HCT116 (cell line): ENCODE measurements around the gene ZNF14. TPM values are rescaled to one million over a fixed set of nuclear protein-coding genes. Genes with fewer than 3 reads are reported as not detected.

Source experiments
- ATAC-seq: fragments of 200-7000 bp; cut with Tn5 transposase; 2 replicates; pipeline ENCODE4 v1.9.1; 2020; ENCODE audit warnings: mild to moderate bottlenecking, moderate library complexity
- BruUV-seq: library from RNA; stranded (reverse); fragments of 400-500 nt; replicated peaks from 2 replicates; lab custom pipeline; 2021; lab: Mats Ljungman, UMichigan
- CTCF ChIA-PET: fragments of 300-600 bp; sonication (Branson Sonifier 250); formaldehyde crosslinking; loops from one replicate; lab custom pipeline; 2021; ENCODE audit warnings: antibody characterized with exemption; lab: Charles Lee
- POLR2A ChIA-PET: fragments of 300-600, 350-600 bp; sonication (Branson Sonifier 250); formaldehyde crosslinking; loops from one replicate; lab custom pipeline; 2021; ENCODE audit warnings: antibody characterized with exemption; lab: Charles Lee
- RAD21 ChIA-PET, 2 experiments: fragments of 300-600 bp; sonication (Branson Sonifier 250); formaldehyde crosslinking; loops; one replicate each; lab custom pipeline; 2023; ENCODE audit warnings: low total read pairs in 2 of 2; ENCODE audit not compliant: uncharacterized antibody in 2 of 2, unreplicated experiment in 2 of 2, low non-redundant PET in 1 of 2; lab: Charles Lee
- DNase-seq: peaks from one replicate; pipeline ENCODE4 v3.0.0-alpha.2; 2010; ENCODE audit warnings: low read depth, low spot score
- H2AFZ ChIP-seq: fragments of 200-600 bp; shearing (Covaris generic), sonication (generic); 2 replicates; pipeline ENCODE4 v1.6.1; 2017; ENCODE audit warnings: low read depth, mixed run types, mixed read lengths, antibody characterized with exemption, low read length; ENCODE audit not compliant: poor library complexity, severe bottlenecking
- H3K27ac ChIP-seq: 2 replicates; pipeline ENCODE4 v1.5.1; 2012; ENCODE audit warnings: low read depth, low read length
- H3K27me3 ChIP-seq: fragments of 200-600 bp; sonication (generic); 2 replicates; pipeline ENCODE4 v1.6.1; 2016; ENCODE audit warnings: mixed run types, low read length, mixed read lengths; ENCODE audit not compliant: insufficient read depth
- H3K36me3 ChIP-seq, 2 experiments: fragments of 200-500 bp in 1 of 2; fragments of 200-600 bp in 1 of 2; sonication (Bioruptor generic) in 1 of 2; sonication (generic) in 1 of 2; 2 replicates each; pipeline versions ENCODE4 v1.5.1 to v1.6.1; 2014 to 2016; ENCODE audit warnings: low read length in 2 of 2, inconsistent platforms in 1 of 2, mixed read lengths in 1 of 2, mixed run types in 1 of 2; ENCODE audit not compliant: insufficient read depth in 2 of 2, control insufficient read depth in 1 of 2
- H3K4me1 ChIP-seq, 2 experiments: fragments of 200-600 bp in 1 of 2; sonication (generic) in 1 of 2; 2 replicates each; pipeline versions ENCODE4 v1.5.1 to v1.6.1; 2012 to 2017; ENCODE audit warnings: low read length in 2 of 2, inconsistent platforms in 1 of 2, mild to moderate bottlenecking in 1 of 2, mixed read lengths in 1 of 2, mixed run types in 1 of 2, moderate library complexity in 1 of 2; ENCODE audit not compliant: insufficient read depth in 2 of 2, control insufficient read depth in 1 of 2
- H3K4me2 ChIP-seq: fragments of 200-600 bp; sonication (generic); 2 replicates; pipeline ENCODE4 v1.6.1; 2017; ENCODE audit warnings: mixed run types, low read length, mixed read lengths
- H3K4me3 ChIP-seq, 2 experiments: fragments of 200-600 bp in 1 of 2; sonication (generic) in 1 of 2; replicated peaks in 1 of 2; 2 replicates each; pipeline ENCODE4 v1.5.1; 2011 to 2016; ENCODE audit warnings: low read length in 2 of 2, control low read depth in 1 of 2, low read depth in 1 of 2, mild to moderate bottlenecking in 1 of 2, mixed read lengths in 1 of 2, mixed run types in 1 of 2
- H3K79me2 ChIP-seq: fragments of 200-600 bp; sonication (generic); 2 replicates; pipeline ENCODE4 v1.6.1; 2017; ENCODE audit warnings: mild to moderate bottlenecking, mixed run types, low read length, moderate library complexity, mixed read lengths; ENCODE audit not compliant: insufficient read depth
- H3K9ac ChIP-seq: fragments of 200-600 bp; sonication (generic); 2 replicates; pipeline ENCODE4 v1.6.1; 2016; ENCODE audit warnings: low read length, mixed read lengths
- H3K9me2 ChIP-seq: fragments of 200-600 bp; sonication (generic), shearing (Covaris generic); 2 replicates; pipeline ENCODE4 v1.6.1; 2017; ENCODE audit warnings: mixed run types, mild to moderate bottlenecking, moderate library complexity; ENCODE audit not compliant: insufficient read depth
- H3K9me3 ChIP-seq, 2 experiments: fragments of 200-500 bp in 1 of 2; fragments of 200-600 bp in 1 of 2; sonication (Bioruptor generic) in 1 of 2; sonication (generic) in 1 of 2; 2 replicates each; pipeline ENCODE4 v1.6.1; 2014 to 2017; ENCODE audit warnings: low read length in 2 of 2, mixed read lengths in 2 of 2, inconsistent platforms in 1 of 2, low read depth in 1 of 2, mild to moderate bottlenecking in 1 of 2, mixed run types in 1 of 2, moderate library complexity in 1 of 2; ENCODE audit not compliant: control insufficient read depth in 1 of 2, insufficient read depth in 1 of 2
- H4K20me1 ChIP-seq: fragments of 200-600 bp; sonication (generic), shearing (Covaris generic); 2 replicates; pipeline ENCODE4 v1.6.1; 2017; ENCODE audit warnings: mixed run types, mild to moderate bottlenecking, moderate library complexity; ENCODE audit not compliant: insufficient read depth
- CTCF ChIP-seq, 3 experiments: fragments of 200-600 bp in 1 of 3; sonication (generic) in 1 of 3; IDR thresholded peaks in 2 of 3; conservative IDR thresholded peaks in 1 of 3; 2 replicates each; pipeline ENCODE4 v1.5.1; 2012 to 2017; ENCODE audit warnings: low read depth in 2 of 3, low read length in 2 of 3, antibody characterized with exemption in 1 of 3, borderline replicate concordance in 1 of 3, control low read depth in 1 of 3, mild to moderate bottlenecking in 1 of 3, mixed read lengths in 1 of 3, mixed run types in 1 of 3, moderate library complexity in 1 of 3; ENCODE audit not compliant: insufficient read depth in 1 of 3
- ELF1 ChIP-seq: IDR thresholded peaks from 2 replicates; pipeline ENCODE4 v1.6.1; 2012; ENCODE audit warnings: low read depth, borderline replicate concordance
- EZH2 ChIP-seq: fragments of 200-600 bp; sonication (generic); IDR thresholded peaks from 2 replicates; pipeline ENCODE4 v1.6.1; 2017; ENCODE audit warnings: antibody characterized with exemption, mixed run types
- JUND ChIP-seq: IDR thresholded peaks from 2 replicates; pipeline ENCODE4 v1.6.1; 2012
- SIN3A ChIP-seq: IDR thresholded peaks from 2 replicates; pipeline ENCODE4 v1.6.1; 2012; ENCODE audit warnings: low read depth
- SP1 ChIP-seq: IDR thresholded peaks from 2 replicates; pipeline ENCODE4 v1.6.1; 2012; ENCODE audit warnings: low read depth
- ZNF274 ChIP-seq: fragments of 200-500 bp; sonication (Bioruptor generic); IDR thresholded peaks from 2 replicates; pipeline ENCODE4 v1.6.1; 2014; ENCODE audit warnings: mild to moderate bottlenecking, low read depth, low read length, inconsistent platforms
- intact Hi-C: fragments of 100-400 bp; cut with micrococcal nuclease; formaldehyde crosslinking; loops from 2 replicates; pipeline ENCODE4 v1.10.0; 2022
- total RNA-seq: library from RNA; stranded (reverse); gene quantifications from one replicate; pipeline ENCODE4 v1.2.1, GENCODE V29; 2021; ENCODE audit not compliant: unreplicated experiment

ZNF14 gene
- total RNA-seq, 1 experiment from 2014 or later, result 4.8 TPM

- Histone ChIP-seq H3K27me3 (no peaks in the 10 kb centered on the region), H4K20me1 (no peaks in the 10 kb centered on the region), H3K9me3 (no peaks in the 10 kb centered on the region), H3K4me1 (no peaks in the 10 kb centered on the region), H3K79me2 (no peaks in the 10 kb centered on the region), H3K9me2 (no peaks in the 10 kb centered on the region), H3K4me3 (no peak overlapping the region), H3K4me2 (no peak overlapping the region), H3K27ac (no peak overlapping the region), H3K36me3 (no peaks in the 10 kb centered on the region), H3K9ac (no peak overlapping the region), H2AFZ (no peak overlapping the region)
- no TSS peak for BruUV-seq
- ChIA-PET CTCF (no interaction called here), RAD21 (no interaction called here), POLR2A (no interaction called here)
- DNase-seq (no peak), ATAC-seq (no peak)
- intact Hi-C loops, result no loop called here
- TF ChIP-seq ELF1 (no peak), EZH2 (no peak), CTCF (IDR thresholded peaks at IDR 0.05 in 2 of 3, conservative IDR thresholded peaks at IDR 0.05 in 1 of 3; ENCODE audit: borderline replicate concordance in 1 of 3, insufficient read depth in 1 of 3, low read depth in 2 of 3, low read length in 2 of 3) (no peak), ZNF274 (no peak), JUND (no peak), SIN3A (no peak), SP1 (no peak)
Measured at GRCh38 chr19:19750842-19751790, 18.2 kb upstream of the ZNF14 start.
